ENCODE data around the gene SMCO4.

The SMCO4 gene

GRCh38 chr11:93519179-93519578, 24.0 kb downstream of the SMCO4 start:
- Histone ChIP-seq H3K4me3 (ENCODE audit: insufficient read depth, low read length, poor library complexity, severe bottlenecking) (no peak overlapping the region), H3K9me2 (replicated peaks; ENCODE audit: insufficient read depth, low read length) (no peaks in the 10 kb centered on the region), H3K27me3 (ENCODE audit: low read length) (no peaks in the 10 kb centered on the region), H3K27ac (ENCODE audit: low read depth, low read length) (no peak overlapping the region), H3F3A (ENCODE audit: insufficient read depth) (no peaks in the 10 kb centered on the region), H3K9me3 (ENCODE audit: insufficient read depth, low read length) (no peaks in the 10 kb centered on the region), H3K4me2 (ENCODE audit: low read depth, low read length, poor library complexity, severe bottlenecking) (no peak overlapping the region), H3K36me3 (ENCODE audit: low read length) (no peaks in the 10 kb centered on the region), H2AFZ (ENCODE audit: low read depth, low read length, severe bottlenecking) (no peak overlapping the region), H4K20me1 (ENCODE audit: low read depth, low read length) (no peaks in the 10 kb centered on the region), H3K79me2 (ENCODE audit: insufficient read depth, low read length) (no peaks in the 10 kb centered on the region), H3K9ac (ENCODE audit: low read length) (no peak overlapping the region)
- TF ChIP-seq, protein P1, sequence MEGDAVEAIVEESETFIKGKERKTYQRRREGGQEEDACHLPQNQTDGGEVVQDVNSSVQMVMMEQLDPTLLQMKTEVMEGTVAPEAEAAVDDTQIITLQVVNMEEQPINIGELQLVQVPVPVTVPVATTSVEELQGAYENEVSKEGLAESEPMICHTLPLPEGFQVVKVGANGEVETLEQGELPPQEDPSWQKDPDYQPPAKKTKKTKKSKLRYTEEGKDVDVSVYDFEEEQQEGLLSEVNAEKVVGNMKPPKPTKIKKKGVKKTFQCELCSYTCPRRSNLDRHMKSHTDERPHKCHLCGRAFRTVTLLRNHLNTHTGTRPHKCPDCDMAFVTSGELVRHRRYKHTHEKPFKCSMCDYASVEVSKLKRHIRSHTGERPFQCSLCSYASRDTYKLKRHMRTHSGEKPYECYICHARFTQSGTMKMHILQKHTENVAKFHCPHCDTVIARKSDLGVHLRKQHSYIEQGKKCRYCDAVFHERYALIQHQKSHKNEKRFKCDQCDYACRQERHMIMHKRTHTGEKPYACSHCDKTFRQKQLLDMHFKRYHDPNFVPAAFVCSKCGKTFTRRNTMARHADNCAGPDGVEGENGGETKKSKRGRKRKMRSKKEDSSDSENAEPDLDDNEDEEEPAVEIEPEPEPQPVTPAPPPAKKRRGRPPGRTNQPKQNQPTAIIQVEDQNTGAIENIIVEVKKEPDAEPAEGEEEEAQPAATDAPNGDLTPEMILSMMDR (IDR thresholded peaks at IDR 0.05; ENCODE audit: insufficient read depth, low read length, poor library complexity, severe bottlenecking), result no peak
- TF ChIP-seq EZH2phosphoT487 (conservative IDR thresholded peaks at IDR 0.05; ENCODE audit: low read length), result no peak

DNA sequence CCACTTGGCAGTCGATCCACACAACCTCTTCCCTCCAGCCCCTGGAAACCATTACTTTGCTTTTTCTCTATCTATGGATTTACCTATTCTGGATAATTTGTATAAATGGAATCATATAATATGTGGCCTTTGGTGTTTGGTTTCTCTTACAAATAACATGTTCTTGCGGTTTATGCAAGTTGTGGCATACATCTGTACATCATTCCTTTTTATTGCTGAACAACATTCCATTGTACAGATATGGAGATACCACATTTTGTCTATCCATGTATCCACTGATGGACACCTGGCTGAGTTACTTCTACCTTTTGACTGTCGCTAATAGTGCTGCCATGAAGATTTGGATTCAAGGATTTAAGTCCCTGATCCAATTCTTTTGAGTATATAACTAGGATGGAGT, 25.1 kb downstream of the SMCO4 start:
- no peaks in the 10 kb centered on the region for H3K36me3 ChIP-seq (ENCODE audit: low read length)
- no peaks in the 10 kb centered on the region for H3K9me3 ChIP-seq (ENCODE audit: insufficient read depth, low read length)
- no peak overlapping the region for H3K27ac ChIP-seq (ENCODE audit: low read depth, low read length)
- H3K4me2 ChIP-seq (ENCODE audit: low read depth, low read length, poor library complexity, severe bottlenecking), result no peak overlapping the region
- H3K9ac ChIP-seq (ENCODE audit: low read length), result no peak overlapping the region
- H3K79me2 ChIP-seq (ENCODE audit: insufficient read depth, low read length), result no peaks in the 10 kb centered on the region
- H3F3A ChIP-seq (ENCODE audit: insufficient read depth), result no peaks in the 10 kb centered on the region
- H4K20me1 ChIP-seq (ENCODE audit: low read depth, low read length), result no peaks in the 10 kb centered on the region
- no peak overlapping the region for H3K4me3 ChIP-seq (ENCODE audit: insufficient read depth, low read length, poor library complexity, severe bottlenecking)
- H3K27me3 ChIP-seq (ENCODE audit: low read length), result no peaks in the 10 kb centered on the region
- TF ChIP-seq, protein P1 (IDR thresholded peaks at IDR 0.05; ENCODE audit: insufficient read depth, low read length, poor library complexity, severe bottlenecking), result no peak
- TF ChIP-seq EZH2phosphoT487 (conservative IDR thresholded peaks at IDR 0.05; ENCODE audit: low read length), result no peak
- H3K9me2 ChIP-seq (replicated peaks; ENCODE audit: insufficient read depth, low read length), result no peaks in the 10 kb centered on the region
- no peak overlapping the region for H2AFZ ChIP-seq (ENCODE audit: low read depth, low read length, severe bottlenecking)

DNA sequence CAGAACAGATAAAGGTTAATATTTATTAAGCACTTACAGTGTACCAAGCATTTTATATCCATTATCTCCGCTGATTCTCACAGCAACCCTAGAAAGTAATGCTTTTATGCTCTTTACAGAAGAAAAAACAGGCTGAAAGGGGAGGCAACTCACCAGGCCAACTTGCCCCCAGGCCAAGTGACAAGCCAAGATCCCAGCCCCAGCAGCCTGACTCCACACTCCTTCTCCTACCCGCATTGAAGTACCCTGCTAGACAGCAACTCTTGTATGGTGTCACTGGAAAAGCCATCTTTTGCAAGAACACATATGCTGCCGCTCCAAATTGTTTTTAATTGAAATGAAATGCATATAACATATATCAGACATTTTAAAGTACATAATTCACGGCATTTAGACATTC, 25.6 kb downstream of the SMCO4 start:
- Histone ChIP-seq H3K9me2 (replicated peaks; ENCODE audit: insufficient read depth, low read length) (no peaks in the 10 kb centered on the region), H3K9me3 (ENCODE audit: insufficient read depth, low read length) (no peaks in the 10 kb centered on the region), H4K20me1 (ENCODE audit: low read depth, low read length) (no peaks in the 10 kb centered on the region), H3K36me3 (ENCODE audit: low read length) (no peaks in the 10 kb centered on the region), H3K4me3 (ENCODE audit: insufficient read depth, low read length, poor library complexity, severe bottlenecking) (no peak overlapping the region), H3K27ac (ENCODE audit: low read depth, low read length) (no peak overlapping the region), H3K9ac (ENCODE audit: low read length) (no peak overlapping the region), H3K79me2 (ENCODE audit: insufficient read depth, low read length) (no peaks in the 10 kb centered on the region), H3F3A (ENCODE audit: insufficient read depth) (no peaks in the 10 kb centered on the region), H2AFZ (ENCODE audit: low read depth, low read length, severe bottlenecking) (no peak overlapping the region), H3K4me2 (ENCODE audit: low read depth, low read length, poor library complexity, severe bottlenecking) (no peak overlapping the region), H3K27me3 (ENCODE audit: low read length) (no peaks in the 10 kb centered on the region)
- TF ChIP-seq, protein P1 (IDR thresholded peaks at IDR 0.05; ENCODE audit: insufficient read depth, low read length, poor library complexity, severe bottlenecking), result no peak
- TF ChIP-seq EZH2phosphoT487 (conservative IDR thresholded peaks at IDR 0.05; ENCODE audit: low read length), result no peak

Data from SU-DHL-6 (cell line).